GM12878 (cell line): ENCODE measurements around the gene FGFRL1. TPM values are rescaled to one million over a fixed set of nuclear protein-coding genes. Genes with fewer than 3 reads are reported as not detected.

Experiments
- ATAC-seq: fragments of 200-7000 bp; cut with Tn5 transposase; 3 replicates; pipeline ENCODE4 v1.9.1; 2020; ENCODE audit warnings: mild to moderate bottlenecking, moderate library complexity
- BruUV-seq: library from RNA; stranded (reverse); fragments of 400-500 nt; replicated peaks from 2 replicates; lab custom pipeline; 2021; lab: Mats Ljungman, UMichigan
- CTCF ChIA-PET: fragments of 300-600 bp; sonication (Branson Sonifier 250); formaldehyde crosslinking; extraction: SDS; loops from one replicate; lab custom pipeline; 2021; ENCODE audit warnings: inconsistent platforms; lab: Yijun Ruan, JAX
- POLR2A ChIA-PET: fragments of 350-600 bp; formaldehyde crosslinking; extraction: SDS; loops from one replicate; lab custom pipeline; 2021; ENCODE audit warnings: inconsistent platforms; lab: Charles Lee
- RAD21 ChIA-PET: fragments of 300-600 bp; sonication (Branson Sonifier 250); formaldehyde crosslinking; loops from one replicate; lab custom pipeline; 2023; ENCODE audit warnings: antibody characterized with exemption; ENCODE audit not compliant: unreplicated experiment; lab: Charles Lee
- SMC1A ChIA-PET: fragments of 300-600 bp; sonication (Branson Sonifier 250); formaldehyde crosslinking; loops from one replicate; lab custom pipeline; 2023; ENCODE audit not compliant: unreplicated experiment, uncharacterized antibody; lab: Charles Lee
- DNase-seq: peaks from one replicate; pipeline ENCODE4 v3.0.0-alpha.2; 2011; ENCODE audit warnings: low read depth, low spot score
- FAIRE-seq: peaks from 3 replicates; lab custom pipeline; 2011; peaks lifted over from hg19 to GRCh38; lab: Jason Lieb, UNC
- H2AFZ ChIP-seq: 2 replicates; pipeline ENCODE4 v1.6.0; 2011; ENCODE audit warnings: low read depth, low read length, control low read depth; ENCODE audit not compliant: control insufficient read depth
- H3K27ac ChIP-seq: 2 replicates; pipeline ENCODE4 v1.5.1; 2011; ENCODE audit warnings: control low read depth; ENCODE audit not compliant: control insufficient read depth, insufficient read depth
- H3K27me3 ChIP-seq, 2 experiments: replicated peaks in 1 of 2; 2 replicates each; pipeline versions ENCODE4 v1.6.0 to v1.6.1; 2011; ENCODE audit warnings: low read length in 1 of 2; ENCODE audit not compliant: control insufficient read depth in 2 of 2, insufficient read depth in 2 of 2
- H3K36me3 ChIP-seq, 2 experiments: 2 replicates each; pipeline ENCODE4 v1.5.1; 2011; ENCODE audit warnings: low read length in 1 of 2; ENCODE audit not compliant: control insufficient read depth in 2 of 2, insufficient read depth in 2 of 2
- H3K4me1 ChIP-seq: 2 replicates; pipeline ENCODE4 v1.6.1; 2011; ENCODE audit warnings: mild to moderate bottlenecking, low read length, moderate library complexity, mixed read lengths; ENCODE audit not compliant: control insufficient read depth, insufficient read depth
- H3K4me2 ChIP-seq: 2 replicates; pipeline ENCODE4 v1.6.0; 2011; ENCODE audit warnings: control low read depth; ENCODE audit not compliant: control insufficient read depth, insufficient read depth
- H3K4me3 ChIP-seq: fragments of 200-600 bp; sonication (generic); 2 replicates; pipeline ENCODE4 v1.5.1; 2016
- H3K79me2 ChIP-seq: 2 replicates; pipeline ENCODE4 v1.6.0; 2011; ENCODE audit warnings: low read length; ENCODE audit not compliant: control insufficient read depth, insufficient read depth
- H3K9ac ChIP-seq: 2 replicates; pipeline ENCODE4 v1.8.0; 2011; ENCODE audit warnings: low read length, control low read depth, mixed read lengths; ENCODE audit not compliant: control insufficient read depth, insufficient read depth
- H3K9me3 ChIP-seq: replicated peaks from 3 replicates; pipeline ENCODE4 v1.5.1; 2011; ENCODE audit warnings: mild to moderate bottlenecking, low read length; ENCODE audit not compliant: control insufficient read depth, insufficient read depth
- H4K20me1 ChIP-seq: 2 replicates; pipeline ENCODE4 v1.6.0; 2011; ENCODE audit not compliant: control insufficient read depth, insufficient read depth
- BRCA1 ChIP-seq: IDR thresholded peaks from 2 replicates; pipeline ENCODE4 v1.6.1; 2011; ENCODE audit warnings: low read depth, low read length, improper control_type of control experiment
- HDGF ChIP-seq: fragments of 450-650 bp; IDR thresholded peaks from 2 replicates; pipeline ENCODE4 v1.6.1; 2016; ENCODE audit warnings: antibody characterized with exemption
- WRNIP1 ChIP-seq: IDR thresholded peaks from 2 replicates; pipeline ENCODE4 v1.6.1; 2011; ENCODE audit warnings: low read depth, low read length, improper control_type of control experiment, borderline replicate concordance
- YY1 ChIP-seq: IDR thresholded peaks from 2 replicates; pipeline ENCODE4 v1.6.1; 2011; ENCODE audit warnings: low read depth, mild to moderate bottlenecking, low read length
- WGBS: methylation state at CpG from one replicate; pipeline ENCODE4 v1.1.6; 2016; ENCODE audit warnings: low lambda C conversion rate; ENCODE audit not compliant: insufficient replicate concordance, insufficient coverage; ENCODE audit errors: missing lambda C conversion rate; 5-methylcytosine and 5-hydroxymethylcytosine counted together
- in situ Hi-C: fragments of 300-500 bp; cut with MboI; formaldehyde crosslinking; loops from 9 replicates; pipeline ENCODE4 v1.14.3; 2018; ENCODE audit warnings: mixed read lengths
- intact Hi-C: fragments of 100-400 bp; cut with micrococcal nuclease; formaldehyde crosslinking; loops from one replicate; pipeline ENCODE4 v1.14.2; 2022; ENCODE audit not compliant: unreplicated experiment
- polyA plus RNA-seq, 11 experiments: library from polyadenylated mRNA; depleted of rRNA in 4 of 11; unstranded in 6 of 11; stranded (reverse) in 5 of 11; fragments of >200 nt; fragmentation: Nextera tagmentation in 4 of 11; fragmentation: Illumina TruSeq in 1 of 11; extraction: Ambion mirVana in 4 of 11; extraction: Trizol in 1 of 11; gene quantifications; 1 replicate in 1 of 11; 2 replicates in 10 of 11; pipeline versions ENCODE4 v1.2.1 to v1.2.3, GENCODE V29; 2011 to 2016; ENCODE audit warnings: inconsistent platforms in 2 of 11, missing spikeins in 2 of 11, low read depth in 1 of 11
- total RNA-seq, 4 experiments: library from RNA; depleted of rRNA in 3 of 4; stranded (reverse); fragments of >200 nt in 3 of 4; fragmentation: Illumina TruSeq in 1 of 4; extraction: Trizol in 1 of 4; gene quantifications; 2 replicates each; pipeline versions ENCODE4 v1.2.1 to v1.2.3, GENCODE V29; 2013 to 2021
- TF ChIP-seq, protein P1 (sequence below): fragments of 450-650 bp; IDR thresholded peaks from 2 replicates; pipeline ENCODE4 v1.6.1; 2016; ENCODE audit warnings: mild to moderate bottlenecking

The FGFRL1 gene
- total and polyA plus RNA-seq, 10 of the 15 experiments (the other 5 are each of a cell fraction or from before 2014, with no cell fraction given): 0.02 to 1.5 (median 0.29) TPM; not detected in 2

DNA sequence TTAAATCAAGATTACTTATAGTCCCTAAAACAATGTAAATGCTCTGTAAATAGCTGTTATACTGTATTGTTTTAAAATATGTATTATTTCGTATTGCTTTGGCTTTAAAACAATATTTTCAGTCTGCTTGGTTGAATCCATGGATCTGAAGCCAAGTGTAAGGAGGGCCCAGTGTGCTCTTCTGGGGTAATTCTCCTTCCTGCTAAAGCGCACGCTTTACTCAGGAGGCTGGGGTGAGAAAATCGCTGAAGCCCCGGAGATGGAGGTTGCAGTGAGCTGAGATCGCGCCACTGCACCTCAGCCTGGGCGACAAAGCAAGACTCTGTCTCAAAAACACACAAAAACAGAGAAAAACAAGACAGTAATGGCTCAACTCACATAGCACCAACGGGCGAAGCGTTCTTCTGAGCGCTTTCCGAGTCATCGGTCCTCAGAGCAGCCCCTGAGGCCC, 25.0 kb upstream of the FGFRL1 start:
- Histone ChIP-seq H3K27me3 (no peaks in the 10 kb centered on the region), H3K79me2 (no peaks in the 10 kb centered on the region), H3K9ac (peak overlapping the region; percentile 45), H3K4me2 (peak overlapping the region; percentile 90), H4K20me1 (no peaks in the 10 kb centered on the region), H3K36me3 (no peaks in the 10 kb centered on the region), H3K27ac (no peak overlapping the region), H3K4me1 (peaks cover 8% of the 10 kb centered on the region; the same call in 1 of the 2 replicates), H3K4me3 (peak overlapping the region; percentile 63), H3K9me3 (no peaks in the 10 kb centered on the region; the same call in 2 of the 3 replicates), H2AFZ (peak overlapping the region; percentile 74)
- ATAC-seq (peak; percentile 36), DNase-seq (no peak), FAIRE-seq (peak; percentile 91)
- 6% methylated on average over 14 of the region's 14 CpGs for WGBS
- POLR2A ChIA-PET: interaction anchor here (1.2 to 1.9 kb wide), 4 partner anchors 14 to 204 kb away, joined by 4 to 5 read pairs (median 4); partner anchors contain the start of genes GAK and TMEM175
- BruUV-seq: TSS peak; percentile 81
- TF ChIP-seq YY1: no peak
- 0 out of 2 replicates have a peak, but pooled peaks have one; percentile 43 for TF ChIP-seq HDGF
- no peak for TF ChIP-seq WRNIP1
- TF ChIP-seq BRCA1: no peak
- TF ChIP-seq, protein P1, sequence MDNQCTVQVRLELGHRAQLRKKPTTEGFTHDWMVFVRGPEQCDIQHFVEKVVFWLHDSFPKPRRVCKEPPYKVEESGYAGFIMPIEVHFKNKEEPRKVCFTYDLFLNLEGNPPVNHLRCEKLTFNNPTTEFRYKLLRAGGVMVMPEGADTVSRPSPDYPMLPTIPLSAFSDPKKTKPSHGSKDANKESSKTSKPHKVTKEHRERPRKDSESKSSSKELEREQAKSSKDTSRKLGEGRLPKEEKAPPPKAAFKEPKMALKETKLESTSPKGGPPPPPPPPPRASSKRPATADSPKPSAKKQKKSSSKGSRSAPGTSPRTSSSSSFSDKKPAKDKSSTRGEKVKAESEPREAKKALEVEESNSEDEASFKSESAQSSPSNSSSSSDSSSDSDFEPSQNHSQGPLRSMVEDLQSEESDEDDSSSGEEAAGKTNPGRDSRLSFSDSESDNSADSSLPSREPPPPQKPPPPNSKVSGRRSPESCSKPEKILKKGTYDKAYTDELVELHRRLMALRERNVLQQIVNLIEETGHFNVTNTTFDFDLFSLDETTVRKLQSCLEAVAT: 0 out of 2 replicates have a peak, but pooled peaks have one; percentile 25
- in situ Hi-C loops: no loop called here
- SMC1A ChIA-PET: interaction anchor here (1.0 to 2.6 kb wide), 6 partner anchors 52 to 244 kb away, joined by 3 to 12 read pairs (median 4); partner anchors contain the start of genes GAK and TMEM175
- intact Hi-C loops: loop anchor here (2.0 to 10.0 kb wide), 3 partner anchors 54 to 244 kb away; partner anchors contain the start of genes GAK and TMEM175
- RAD21 ChIA-PET: interaction anchor here (0.8 to 5.2 kb wide), 15 partner anchors 53 to 742 kb away, joined by 3 to 48 read pairs (median 4); partner anchors contain the start of genes GAK and TMEM175
- CTCF ChIA-PET: interaction anchor here (0.7 to 4.1 kb wide), 22 partner anchors 50 to 383 kb away, joined by 3 to 46 read pairs (median 4); partner anchors contain the start of genes GAK and TMEM175
